IMR-90 (cell line): Measurements from ENCODE around the gene DPYD. TPM values are rescaled to one million over a fixed set of nuclear protein-coding genes. Genes with fewer than 3 reads are reported as not detected.

Experiments used
- ATAC-seq: fragments of 200-7000 bp; cut with Tn5 transposase; 2 replicates; pipeline ENCODE4 v1.9.1; 2020; ENCODE audit warnings: low read depth, mild to moderate bottlenecking, moderate library complexity
- BruUV-seq: library from RNA; stranded (reverse); fragments of 400-500 nt; replicated peaks from 2 replicates; lab custom pipeline; 2021; lab: Mats Ljungman, UMichigan
- CTCF ChIA-PET: fragments of 300-600 bp; formaldehyde crosslinking; extraction: SDS; loops from one replicate; lab custom pipeline; 2021; ENCODE audit warnings: antibody characterized with exemption; lab: Yijun Ruan, JAX
- POLR2A ChIA-PET: fragments of 300-600 bp; sonication (Branson Sonifier 250); formaldehyde crosslinking; loops from one replicate; lab custom pipeline; 2022; ENCODE audit warnings: antibody characterized with exemption; ENCODE audit not compliant: unreplicated experiment; lab: Charles Lee
- DNase-seq: peaks from one replicate; pipeline ENCODE4 v3.0.0; 2013
- H2AFZ ChIP-seq: replicated peaks from 2 replicates; pipeline ENCODE3; 2013; ENCODE audit warnings: low read length, mild to moderate bottlenecking; ENCODE audit not compliant: poor library complexity
- H2AK5ac ChIP-seq: 2 replicates; pipeline ENCODE4 v1.6.1; 2013; ENCODE audit warnings: low read depth, low read length, inconsistent platforms
- H2AK9ac ChIP-seq: replicated peaks from 2 replicates; pipeline ENCODE3; 2013; ENCODE audit warnings: mild to moderate bottlenecking, low read depth, low read length, moderate library complexity; ENCODE audit not compliant: poor library complexity
- H2BK120ac ChIP-seq: 2 replicates; pipeline ENCODE4 v1.6.1; 2013; ENCODE audit warnings: low read depth, low read length, inconsistent platforms
- H2BK15ac ChIP-seq: 3 replicates; pipeline ENCODE4 v1.6.1; 2013; ENCODE audit warnings: low read depth, low read length, inconsistent platforms
- H2BK20ac ChIP-seq: 2 replicates; pipeline ENCODE4 v1.6.1; 2013; ENCODE audit warnings: low read depth, mild to moderate bottlenecking, inconsistent platforms, low read length, moderate library complexity
- H2BK5ac ChIP-seq: 2 replicates; pipeline ENCODE4 v1.6.1; 2013; ENCODE audit warnings: mild to moderate bottlenecking, low read depth, low read length, inconsistent platforms; ENCODE audit not compliant: poor library complexity, severe bottlenecking
- H3K14ac ChIP-seq: replicated peaks from 2 replicates; pipeline ENCODE4 v1.6.1; 2013; ENCODE audit warnings: low read depth, low read length, inconsistent platforms
- H3K18ac ChIP-seq: 2 replicates; pipeline ENCODE4 v1.6.1; 2013; ENCODE audit warnings: low read depth, low read length, control low read depth
- H3K23ac ChIP-seq: 2 replicates; pipeline ENCODE4 v1.6.1; 2013; ENCODE audit warnings: low read depth, low read length, inconsistent platforms
- H3K27ac ChIP-seq: 2 replicates; pipeline ENCODE4 v1.5.1; 2013; ENCODE audit warnings: mild to moderate bottlenecking, control low read depth, low read length; ENCODE audit not compliant: insufficient read depth
- H3K27me3 ChIP-seq: 2 replicates; pipeline ENCODE4 v1.6.1; 2013; ENCODE audit warnings: low read length; ENCODE audit not compliant: control insufficient read depth, insufficient read depth
- H3K36me3 ChIP-seq: 2 replicates; pipeline ENCODE4 v1.6.1; 2013; ENCODE audit warnings: low read length, mixed read lengths; ENCODE audit not compliant: control insufficient read depth, insufficient read depth
- H3K4ac ChIP-seq: 2 replicates; pipeline ENCODE4 v1.6.1; 2013; ENCODE audit warnings: low read depth, low read length, inconsistent platforms
- H3K4me1 ChIP-seq: 2 replicates; pipeline ENCODE4 v1.6.1; 2013; ENCODE audit warnings: low read length, mixed read lengths; ENCODE audit not compliant: control insufficient read depth, insufficient read depth
- H3K4me2 ChIP-seq: 2 replicates; pipeline ENCODE4 v1.6.1; 2013; ENCODE audit warnings: low read depth, mild to moderate bottlenecking, control low read depth, low read length, moderate library complexity
- H3K4me3 ChIP-seq: 2 replicates; pipeline ENCODE4 v1.5.1; 2013; ENCODE audit warnings: low read depth, mild to moderate bottlenecking, control low read depth, low read length, moderate library complexity; ENCODE audit not compliant: insufficient read depth
- H3K56ac ChIP-seq: 2 replicates; pipeline ENCODE4 v1.6.1; 2013; ENCODE audit warnings: low read length, inconsistent platforms; ENCODE audit not compliant: insufficient read depth; ENCODE audit errors: extremely low read depth
- H3K79me1 ChIP-seq, 2 experiments: 2 replicates each; pipeline ENCODE4 v1.6.1; 2013; ENCODE audit warnings: low read length in 2 of 2, inconsistent platforms in 1 of 2, low read depth in 1 of 2
- H3K9ac ChIP-seq: 2 replicates; pipeline ENCODE4 v1.6.1; 2013; ENCODE audit warnings: low read depth, low read length, control low read depth
- H3K9me1 ChIP-seq: 2 replicates; pipeline ENCODE4 v1.6.1; 2013; ENCODE audit warnings: low read length, inconsistent platforms; ENCODE audit not compliant: insufficient read depth
- H3K9me3 ChIP-seq: 2 replicates; pipeline ENCODE4 v1.6.1; 2013; ENCODE audit warnings: low read length; ENCODE audit not compliant: control insufficient read depth, insufficient read depth
- H4K20me1 ChIP-seq: 2 replicates; pipeline ENCODE4 v1.6.1; 2013; ENCODE audit warnings: low read length, inconsistent platforms; ENCODE audit not compliant: insufficient read depth
- H4K5ac ChIP-seq: 2 replicates; pipeline ENCODE4 v1.6.1; 2013; ENCODE audit warnings: mild to moderate bottlenecking, low read depth, low read length, control low read depth
- H4K8ac ChIP-seq, 2 experiments: 2 replicates each; pipeline ENCODE4 v1.6.1; 2013; ENCODE audit warnings: low read depth in 2 of 2, low read length in 2 of 2, control low read depth in 1 of 2, inconsistent platforms in 1 of 2
- H4K91ac ChIP-seq: 2 replicates; pipeline ENCODE4 v1.6.1; 2013; ENCODE audit warnings: low read depth, low read length, inconsistent platforms; ENCODE audit not compliant: insufficient read depth
- BHLHE40 ChIP-seq: fragments of 150-350 bp; IDR thresholded peaks from 2 replicates; pipeline ENCODE4 v1.6.1; 2016; ENCODE audit warnings: mild to moderate bottlenecking, low read depth, low read length
- CEBPB ChIP-seq: IDR thresholded peaks from 2 replicates; pipeline ENCODE4 v1.6.1; 2012; ENCODE audit warnings: low read depth, low read length, improper control_type of control experiment
- CHD1 ChIP-seq: IDR thresholded peaks from 2 replicates; pipeline ENCODE4 v1.6.1; 2012; ENCODE audit warnings: low read depth, low read length, improper control_type of control experiment
- ELK1 ChIP-seq: fragments of 150-350 bp; IDR thresholded peaks from 2 replicates; pipeline ENCODE4 v1.6.1; 2016; ENCODE audit warnings: low read depth, mild to moderate bottlenecking, low read length, moderate library complexity, borderline replicate concordance
- FOS ChIP-seq: fragments of 150-350 bp; IDR thresholded peaks from 2 replicates; pipeline ENCODE4 v1.6.1; 2016; ENCODE audit warnings: low read depth, low read length
- MAFK ChIP-seq: IDR thresholded peaks from 2 replicates; pipeline ENCODE4 v1.6.1; 2012; ENCODE audit warnings: low read depth, low read length, improper control_type of control experiment
- MAZ ChIP-seq: IDR thresholded peaks from 2 replicates; pipeline ENCODE4 v1.6.1; 2012; ENCODE audit warnings: low read depth, mild to moderate bottlenecking, low read length, improper control_type of control experiment, moderate library complexity, borderline replicate concordance
- MXI1 ChIP-seq: IDR thresholded peaks from 2 replicates; pipeline ENCODE4 v1.6.1; 2012; ENCODE audit warnings: low read depth, mild to moderate bottlenecking, low read length, moderate library complexity, borderline replicate concordance
- RAD21 ChIP-seq: IDR thresholded peaks from 2 replicates; pipeline ENCODE4 v1.6.1; 2012; ENCODE audit warnings: low read length, improper control_type of control experiment
- RFX5 ChIP-seq: IDR thresholded peaks from 2 replicates; pipeline ENCODE4 v1.8.0; 2012; ENCODE audit warnings: low read depth, mild to moderate bottlenecking, low read length, moderate library complexity
- SMC3 ChIP-seq: fragments of 150-350 bp; IDR thresholded peaks from 2 replicates; pipeline ENCODE4 v1.6.1; 2016; ENCODE audit warnings: low read depth, mild to moderate bottlenecking, antibody characterized with exemption, low read length, moderate library complexity
- USF2 ChIP-seq: fragments of 150-350 bp; IDR thresholded peaks from 2 replicates; pipeline ENCODE4 v1.6.1; 2017; ENCODE audit warnings: mild to moderate bottlenecking, antibody characterized with exemption, low read length, low read depth
- WGBS, 2 experiments: methylation state at CpG; one replicate each; pipeline versions ENCODE4 v1.1.5 to v1.1.7; 2013; ENCODE audit warnings: missing lambda C conversion rate in 2 of 2; ENCODE audit not compliant: insufficient read length in 1 of 2; ENCODE audit errors: extremely low coverage in 2 of 2; 5-methylcytosine and 5-hydroxymethylcytosine counted together
- dilution Hi-C: fragments of 300-500 bp; cut with HindIII; formaldehyde crosslinking; loops from one replicate; pipeline ENCODE4 v1.14.3; 2018; ENCODE audit warnings: low sequenced_read_pairs; ENCODE audit not compliant: unreplicated experiment
- in situ Hi-C: fragments of 300-500 bp; cut with MboI; formaldehyde crosslinking; loops from 3 replicates; pipeline ENCODE4 v1.14.3; 2019; ENCODE audit warnings: low sequenced_read_pairs, inconsistent platforms, mixed read lengths
- intact Hi-C: fragments of 100-400 bp; cut with micrococcal nuclease; formaldehyde crosslinking; loops from 2 replicates; pipeline ENCODE4 v1.10.0; 2022
- polyA plus RNA-seq, 3 experiments: library from polyadenylated mRNA; depleted of rRNA; stranded (reverse); fragments of >200 nt; gene quantifications; 2 replicates each; pipeline ENCODE4 v1.2.3, GENCODE V29; 2012; ENCODE audit warnings: low replicate concordance in 1 of 3
- total RNA-seq: library from RNA; depleted of rRNA; stranded (reverse); fragments of >200 nt; gene quantifications from 2 replicates; pipeline ENCODE4 v1.2.3, GENCODE V29; 2012

DPYD gene
- total and polyA plus RNA-seq, 2 of the 4 experiments (the other 2 are of a cell fraction), result 9.3 to 47.3 TPM

- H4K5ac ChIP-seq, result no peak overlapping the region
- no peak overlapping the region for H2AFZ ChIP-seq
- no peaks in the 10 kb centered on the region for H3K27me3 ChIP-seq
- ChIA-PET POLR2A (no interaction called here), CTCF (no interaction called here)
- TF ChIP-seq USF2 (no peak), ELK1 (no peak), MAFK (no peak), RFX5 (no peak), MAZ (no peak), MXI1 (no peak), SMC3 (no peak), CHD1 (no peak), BHLHE40 (no peak), CEBPB (no peak), FOS (no peak), RAD21 (no peak)
- no peak overlapping the region for H3K4me2 ChIP-seq
- no peak overlapping the region for H3K23ac ChIP-seq
- no peak overlapping the region for H2AK9ac ChIP-seq
- no peak overlapping the region for H3K18ac ChIP-seq
- no peak overlapping the region for H2BK20ac ChIP-seq
- no peak overlapping the region for H3K27ac ChIP-seq
- no peak overlapping the region for H2AK5ac ChIP-seq
- no TSS peak for BruUV-seq
- in situ Hi-C loops (no loop called here), intact Hi-C loops (no loop called here), dilution Hi-C loops (no loop called here)
- WGBS, 2 experiments, result no CpG with 5 or more reads among the region's 6 CpGs
- no peaks in the 10 kb centered on the region for H3K9me3 ChIP-seq
- H3K36me3 ChIP-seq, result no peaks in the 10 kb centered on the region
- DNase-seq, result no peak
- H3K9me1 ChIP-seq, result no peaks in the 10 kb centered on the region
- no peak overlapping the region for H2BK15ac ChIP-seq
- ATAC-seq, result no peak
- H3K14ac ChIP-seq, result no peak overlapping the region
- H4K8ac ChIP-seq, result no peak overlapping the region
- H2BK120ac ChIP-seq, result no peak overlapping the region
- H3K79me1 ChIP-seq, result no peaks in the 10 kb centered on the region
- no peak overlapping the region for H3K4me3 ChIP-seq
- no peak overlapping the region for H3K9ac ChIP-seq
- no peaks in the 10 kb centered on the region for H4K20me1 ChIP-seq
- no peak overlapping the region for H3K56ac ChIP-seq
- H3K4me1 ChIP-seq, result no peaks in the 10 kb centered on the region
- H3K4ac ChIP-seq, result no peak overlapping the region
- H2BK5ac ChIP-seq, result no peak overlapping the region
- H4K91ac ChIP-seq, result no peak overlapping the region
Measured at GRCh38 chr1:97730271-97730670, 190.6 kb downstream of the DPYD start.
